ENCODE data around the gene GDE1.

GRCh38 chr16:19523559-19524355 lies 1.9 kb upstream of the GDE1 start, which contains the start of gene CCP110:
- TF ChIP-seq CTCF (IDR thresholded peaks at IDR 0.05; ENCODE audit: insufficient read depth, low read length) (no peak), GABPA (IDR thresholded peaks at IDR 0.05; ENCODE audit: low read depth) (peak; percentile 80), REST (IDR thresholded peaks at IDR 0.05; ENCODE audit: insufficient replicate concordance, low read depth) (no peak), SPI1 (IDR thresholded peaks at IDR 0.05; ENCODE audit: borderline replicate concordance, low read depth) (no peak)
